Activated CD8-positive, alpha-beta memory T cell treated with anti-CD3 and anti-CD28 coated beads for 36 hours (primary cell): Measurements from ENCODE around the gene APLF. TPM values are rescaled to one million over a fixed set of nuclear protein-coding genes. Genes with fewer than 3 reads are reported as not detected.

Experiments used
- CTCF ChIA-PET: fragments of 350-600 bp; sonication (Branson Sonifier 250); formaldehyde crosslinking; loops from one replicate; lab custom pipeline; 2021; ENCODE audit warnings: antibody characterized with exemption; lab: Charles Lee
- POLR2A ChIA-PET: fragments of 350-600 bp; sonication (Branson Sonifier 250); formaldehyde crosslinking; loops from one replicate; lab custom pipeline; 2021; ENCODE audit warnings: antibody characterized with exemption; lab: Charles Lee
- total RNA-seq, 2 experiments: library from RNA; stranded (reverse); gene quantifications; one replicate each; pipeline ENCODE4 v1.2.3, GENCODE V29; 2021

APLF gene, protein sequence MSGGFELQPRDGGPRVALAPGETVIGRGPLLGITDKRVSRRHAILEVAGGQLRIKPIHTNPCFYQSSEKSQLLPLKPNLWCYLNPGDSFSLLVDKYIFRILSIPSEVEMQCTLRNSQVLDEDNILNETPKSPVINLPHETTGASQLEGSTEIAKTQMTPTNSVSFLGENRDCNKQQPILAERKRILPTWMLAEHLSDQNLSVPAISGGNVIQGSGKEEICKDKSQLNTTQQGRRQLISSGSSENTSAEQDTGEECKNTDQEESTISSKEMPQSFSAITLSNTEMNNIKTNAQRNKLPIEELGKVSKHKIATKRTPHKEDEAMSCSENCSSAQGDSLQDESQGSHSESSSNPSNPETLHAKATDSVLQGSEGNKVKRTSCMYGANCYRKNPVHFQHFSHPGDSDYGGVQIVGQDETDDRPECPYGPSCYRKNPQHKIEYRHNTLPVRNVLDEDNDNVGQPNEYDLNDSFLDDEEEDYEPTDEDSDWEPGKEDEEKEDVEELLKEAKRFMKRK
- total RNA-seq: 1 to 10 TPM; 2.7 to 2.8 TPM

DNA sequence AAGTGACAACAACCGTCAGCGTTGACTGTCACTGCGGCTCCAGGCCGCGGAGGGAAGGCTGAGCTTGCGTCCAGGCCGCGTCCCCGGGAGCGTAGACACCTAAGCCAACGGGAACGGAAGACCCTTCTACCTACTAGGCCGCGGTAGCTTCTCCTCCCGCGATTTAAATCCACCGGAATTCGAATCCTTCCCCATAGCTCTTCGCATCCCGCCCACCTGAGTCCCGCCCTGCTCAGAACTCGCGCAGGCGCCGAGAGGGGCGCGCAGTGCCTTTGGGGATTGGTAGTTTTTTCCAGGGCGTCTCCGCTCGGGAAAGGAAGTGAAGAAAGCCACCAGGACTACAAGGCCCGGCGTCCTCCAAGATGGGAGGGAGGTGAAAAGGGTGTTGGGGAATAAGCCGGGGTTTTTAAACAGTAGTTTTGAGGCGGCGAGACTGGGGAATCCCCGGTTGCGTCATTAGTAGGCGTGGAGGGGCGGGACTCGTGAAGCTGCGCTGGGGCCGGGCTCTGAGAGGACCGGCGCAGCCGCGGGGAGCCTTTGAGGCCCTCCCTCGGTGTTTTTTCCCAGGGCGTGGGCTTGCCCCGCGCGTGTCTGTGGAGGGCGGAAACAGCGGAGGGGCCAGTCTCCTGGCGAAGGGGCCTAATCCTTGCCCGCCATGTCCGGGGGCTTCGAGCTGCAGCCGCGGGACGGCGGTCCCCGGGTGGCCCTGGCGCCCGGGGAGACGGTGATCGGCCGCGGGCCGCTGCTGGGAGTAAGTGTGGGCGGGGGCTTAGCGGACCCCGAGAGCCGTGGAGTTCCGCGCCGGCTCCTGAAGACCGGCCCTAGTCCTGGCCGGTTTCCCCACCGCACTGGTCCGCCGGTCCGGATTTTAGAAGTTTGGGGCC, at the start of gene APLF, which contains the start of gene FBXO48:
APLF (plus strand) TSS at position 509 of the 884 bp plus-strand sequence; CDS start at position 656, 147 bp downstream.
FBXO48 (minus strand) TSS at position 218 of the 884 bp plus-strand sequence. CDS start 2,149 bp downstream, outside the sequence.
- CTCF ChIA-PET: interaction anchor here (0.9 to 3.2 kb wide), 6 partner anchors 25 to 442 kb away, joined by 3 to 13 read pairs (median 4); no protein-coding TSS in a partner anchor
- POLR2A ChIA-PET: interaction anchor here (0.5 to 1.1 kb wide), 4 partner anchors 88 to 937 kb away, joined by 3 to 8 read pairs (median 4); no protein-coding TSS in a partner anchor

DNA sequence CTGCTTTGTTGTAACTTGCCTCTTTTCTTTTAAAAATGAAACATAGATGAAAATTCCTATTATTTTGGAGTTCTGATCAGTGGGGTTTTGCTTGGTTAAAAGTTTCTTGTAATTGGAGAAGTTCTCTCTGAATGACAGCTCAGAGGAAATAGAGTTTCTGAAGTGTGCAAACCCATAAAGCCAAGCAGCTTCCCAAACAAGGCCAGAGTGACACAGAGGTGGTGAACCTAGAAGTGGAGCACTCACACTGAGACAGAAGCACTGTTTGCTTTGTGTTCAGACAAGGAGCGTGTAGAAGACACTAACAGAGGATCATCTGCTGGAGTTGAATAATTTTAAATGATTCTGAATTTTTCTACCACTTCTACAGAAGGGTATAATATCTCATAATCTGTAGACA, 49.5 kb upstream of the APLF start:
- ChIA-PET CTCF (no interaction called here), POLR2A (no interaction called here)

DNA sequence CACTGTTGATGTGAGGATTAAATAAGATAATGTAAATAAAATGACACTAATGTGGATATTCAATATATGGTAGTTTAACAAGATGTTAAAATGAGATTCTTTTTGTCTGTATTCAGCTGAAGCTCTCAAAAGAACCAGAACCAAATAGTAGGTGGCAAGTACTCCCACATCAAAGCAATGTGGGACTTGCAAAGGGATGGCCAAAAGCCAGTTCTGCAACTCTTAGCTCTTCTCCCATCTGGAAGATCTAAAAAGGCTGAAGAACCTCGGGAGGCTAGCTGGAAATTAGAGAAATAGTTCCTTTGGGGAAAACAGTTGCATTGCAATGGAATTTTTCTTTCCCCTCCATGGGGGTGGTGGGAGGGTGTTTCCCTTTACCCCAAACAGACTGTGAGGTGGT, 49.0 kb upstream of the APLF start:
- POLR2A ChIA-PET: no interaction called here
- CTCF ChIA-PET: no interaction called here

DNA sequence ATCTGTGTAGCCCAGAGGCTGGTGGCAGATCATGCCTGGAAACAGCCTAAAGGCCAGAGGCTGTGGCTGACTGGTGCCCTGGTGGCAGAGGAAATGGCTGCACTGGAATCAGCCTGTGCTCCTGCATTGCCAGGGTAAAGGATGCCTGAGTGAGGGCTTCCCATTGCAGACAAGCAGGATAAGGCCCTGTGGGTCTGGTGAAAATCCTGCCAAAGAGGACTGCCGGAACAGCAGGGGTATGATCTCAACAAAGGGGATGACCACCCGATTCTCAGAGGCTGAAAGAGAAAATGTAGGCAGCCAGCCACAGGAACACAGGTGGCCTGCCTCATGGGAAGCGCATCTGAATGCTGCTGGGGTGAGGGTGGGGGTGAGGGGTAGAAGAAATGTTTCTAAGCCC, 48.5 kb upstream of the APLF start:
- ChIA-PET POLR2A (no interaction called here), CTCF (no interaction called here)

DNA sequence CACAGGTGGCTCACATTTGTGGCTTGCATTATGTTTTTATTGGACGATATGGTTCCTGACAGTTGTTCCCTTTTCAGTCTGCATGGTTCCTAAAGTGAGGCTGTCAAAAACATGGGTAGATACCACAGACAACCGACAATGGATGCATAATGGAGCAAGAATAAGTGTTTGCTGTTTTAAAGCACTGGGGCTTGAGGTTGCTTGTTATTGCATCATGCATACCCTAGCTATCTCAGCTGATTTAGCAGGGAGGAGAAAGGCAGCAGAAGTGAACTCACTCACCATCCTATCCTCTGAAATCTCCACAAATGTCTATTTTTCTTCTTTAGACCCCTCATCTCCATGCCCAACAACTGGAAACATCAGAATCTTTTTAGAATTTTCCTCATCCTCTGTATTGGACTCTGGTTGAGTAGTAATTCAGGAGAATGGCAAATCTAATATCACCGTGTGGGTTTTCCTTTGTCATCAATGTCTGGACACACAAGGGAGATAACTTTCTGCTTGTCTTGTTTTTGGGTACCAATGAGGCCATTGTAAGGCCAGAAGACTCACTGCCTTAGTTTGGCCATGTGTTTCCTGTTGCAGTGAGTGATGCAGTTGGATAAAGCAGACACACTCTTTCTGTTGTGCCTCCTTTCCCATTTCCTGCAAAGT, 47.0 kb upstream of the APLF start:
- POLR2A ChIA-PET: no interaction called here
- CTCF ChIA-PET: interaction anchor here (1.2 kb wide), 1 partner anchor 18 kb away, joined by 3 read pairs; no protein-coding TSS in a partner anchor

DNA sequence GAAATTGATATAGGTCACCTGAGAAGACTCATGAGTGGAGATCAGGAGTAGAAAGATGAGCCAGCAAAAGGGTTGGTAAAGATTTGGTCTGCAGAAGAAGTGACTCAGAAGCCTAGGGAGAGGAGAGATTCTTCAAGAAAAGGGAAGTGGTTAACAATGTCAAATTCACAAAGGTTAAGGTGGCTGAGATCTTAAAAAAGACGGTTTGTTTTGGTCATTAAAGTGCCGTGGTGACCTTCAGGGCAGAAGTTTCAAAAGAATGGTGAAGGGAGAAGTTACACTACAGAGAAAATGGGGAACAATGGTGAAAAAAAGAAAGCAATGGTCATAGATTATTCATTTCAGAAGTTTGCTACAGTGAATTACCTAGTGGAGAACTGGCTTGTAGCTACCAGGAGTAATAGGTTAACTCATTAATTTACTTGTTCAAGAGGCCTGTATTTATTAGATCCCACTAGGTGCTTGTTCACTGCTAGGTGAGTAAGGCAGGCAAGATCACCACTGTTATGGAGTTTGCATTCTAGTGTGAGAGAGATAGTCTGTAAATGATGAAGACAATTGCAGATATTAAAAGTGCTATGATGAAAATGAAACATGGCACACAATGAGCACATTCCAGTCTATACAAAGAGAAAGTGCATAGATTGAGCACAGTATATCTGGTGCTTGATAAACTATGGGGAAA, 43.3 kb upstream of the APLF start:
- POLR2A ChIA-PET: interaction anchor here (0.7 to 1.0 kb wide), 2 partner anchors 35 to 58 kb away, joined by 3 read pairs; no protein-coding TSS in a partner anchor
- CTCF ChIA-PET: interaction anchor here (0.6 to 1.1 kb wide), 3 partner anchors 17 to 183 kb away, joined by 3 to 5 read pairs (median 4); no protein-coding TSS in a partner anchor

DNA sequence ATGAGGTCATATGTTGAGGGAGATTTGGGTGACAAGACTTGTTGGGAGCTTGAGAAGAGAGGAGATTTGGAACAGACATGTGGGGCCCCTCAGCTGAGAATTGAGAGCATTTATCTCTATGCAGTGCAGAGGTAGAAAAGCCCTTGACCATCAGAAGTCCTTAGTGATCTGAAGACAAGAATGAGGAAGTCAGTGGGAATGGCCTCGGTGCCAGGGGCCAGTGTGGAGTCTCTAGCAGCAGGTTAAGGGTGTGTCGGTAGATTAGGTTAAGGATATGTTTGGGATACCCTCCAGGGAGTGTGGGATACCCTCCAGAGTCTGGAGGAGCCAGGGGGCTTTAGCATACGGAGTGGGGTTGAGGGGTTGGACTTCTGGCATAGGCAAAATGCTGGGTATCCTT, 41.9 kb upstream of the APLF start:
- ChIA-PET CTCF (interaction anchor here (2.4 kb wide), 1 partner anchor 16 kb away, joined by 10 read pairs; no protein-coding TSS in a partner anchor), POLR2A (no interaction called here)

DNA sequence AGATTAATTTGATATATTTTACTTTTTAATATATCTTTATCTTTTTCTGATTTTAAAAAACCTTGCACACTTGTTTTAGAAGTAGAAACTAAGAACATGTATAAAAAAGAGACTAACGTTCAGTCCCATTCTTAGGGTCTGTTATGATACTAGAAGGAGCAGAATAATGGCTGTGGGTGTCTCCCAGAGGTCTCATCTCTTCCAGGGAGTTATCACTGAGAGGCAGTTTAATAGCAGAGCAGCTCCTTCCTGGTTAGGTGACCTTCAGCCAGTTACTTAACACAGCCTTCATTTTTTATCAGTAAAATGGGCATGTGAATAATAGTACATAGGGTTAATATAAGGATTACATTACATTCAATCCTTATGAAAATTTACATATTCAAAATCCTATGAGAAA, 40.9 kb upstream of the APLF start:
- ChIA-PET POLR2A (no interaction called here), CTCF (interaction anchor here (0.8 to 2.4 kb wide), 3 partner anchors 15 to 65 kb away, joined by 3 to 10 read pairs (median 3); no protein-coding TSS in a partner anchor)

DNA sequence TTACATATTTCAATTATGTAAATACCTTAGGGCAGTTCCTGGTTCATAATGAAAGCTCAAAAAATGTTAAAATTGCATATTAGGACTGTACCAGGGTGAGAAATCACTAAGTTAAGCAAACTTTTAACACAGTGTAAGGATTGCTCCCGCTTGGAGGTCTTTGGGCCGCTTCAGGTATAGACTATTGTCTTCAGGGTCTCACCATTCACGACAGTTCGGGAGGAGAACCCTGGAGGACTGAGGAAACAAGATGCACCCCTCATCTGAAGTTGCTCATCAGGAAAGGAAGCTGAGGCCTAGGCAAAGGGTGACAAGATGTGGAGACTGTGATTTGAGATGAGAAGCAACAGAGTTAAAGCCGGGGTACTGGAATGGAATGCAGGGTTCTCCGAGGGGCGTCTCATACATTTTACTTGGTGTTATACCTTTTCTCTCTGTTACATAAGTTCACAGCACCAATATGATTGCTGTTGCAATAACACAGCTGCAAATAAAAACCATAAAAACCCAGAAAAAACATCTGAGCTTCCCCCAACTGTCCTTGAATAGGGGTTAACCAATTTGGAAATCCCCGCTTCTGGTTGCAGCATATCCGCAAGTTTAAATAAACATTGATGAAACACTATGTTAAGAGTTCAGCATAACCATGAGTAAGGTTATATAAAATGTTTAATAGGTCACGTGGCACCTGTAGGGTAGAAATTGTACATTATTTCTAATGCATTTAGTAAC, 40.4 kb upstream of the APLF start:
- ChIA-PET POLR2A (no interaction called here), CTCF (interaction anchor here (0.8 to 2.4 kb wide), 4 partner anchors 14 to 65 kb away, joined by 3 to 10 read pairs (median 3); no protein-coding TSS in a partner anchor)

DNA sequence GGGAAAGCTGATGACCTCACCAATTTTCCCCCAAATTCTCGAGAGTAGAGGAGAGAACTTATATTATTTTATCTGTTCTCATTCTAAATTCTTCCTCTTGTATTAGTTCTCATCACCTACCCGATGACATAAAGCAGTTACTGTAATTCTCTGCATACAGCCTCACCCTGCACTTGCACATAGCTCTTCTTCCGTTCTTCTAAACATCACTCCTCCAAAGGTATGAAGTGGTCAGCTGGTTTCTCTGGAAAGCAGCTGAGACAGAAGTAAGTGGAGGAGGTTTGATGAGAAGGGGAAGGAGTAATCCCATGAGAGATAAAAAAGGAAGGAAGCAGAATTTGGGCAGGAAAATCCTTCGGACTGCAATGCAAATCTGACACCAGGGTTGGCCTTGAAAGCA, 39.3 kb upstream of the APLF start:
- POLR2A ChIA-PET: no interaction called here
- CTCF ChIA-PET: interaction anchor here (0.6 to 1.6 kb wide), 3 partner anchors 10 to 197 kb away, joined by 3 to 6 read pairs (median 3); no protein-coding TSS in a partner anchor

DNA sequence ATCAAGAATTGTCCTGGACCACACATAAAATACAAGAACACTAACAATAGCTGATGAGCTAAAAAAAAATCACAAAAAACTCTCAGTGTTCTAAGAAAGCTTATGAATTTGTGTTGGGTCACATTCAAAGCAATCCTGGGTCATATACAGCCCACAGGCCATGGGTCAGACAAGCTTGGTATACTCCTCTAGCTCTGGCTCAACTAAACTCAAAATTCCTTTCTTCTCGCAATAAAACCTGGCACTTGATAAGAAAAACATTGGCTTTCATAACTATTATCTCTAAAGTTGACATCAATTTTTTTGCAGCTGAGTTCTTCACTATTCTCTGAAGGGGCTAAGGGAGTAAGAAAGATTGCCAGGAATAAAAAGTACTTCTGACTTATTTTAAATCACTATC, 38.6 kb upstream of the APLF start:
- ChIA-PET CTCF (interaction anchor here (0.9 to 1.6 kb wide), 2 partner anchors 9 to 13 kb away, joined by 3 to 6 read pairs; no protein-coding TSS in a partner anchor), POLR2A (no interaction called here)

DNA sequence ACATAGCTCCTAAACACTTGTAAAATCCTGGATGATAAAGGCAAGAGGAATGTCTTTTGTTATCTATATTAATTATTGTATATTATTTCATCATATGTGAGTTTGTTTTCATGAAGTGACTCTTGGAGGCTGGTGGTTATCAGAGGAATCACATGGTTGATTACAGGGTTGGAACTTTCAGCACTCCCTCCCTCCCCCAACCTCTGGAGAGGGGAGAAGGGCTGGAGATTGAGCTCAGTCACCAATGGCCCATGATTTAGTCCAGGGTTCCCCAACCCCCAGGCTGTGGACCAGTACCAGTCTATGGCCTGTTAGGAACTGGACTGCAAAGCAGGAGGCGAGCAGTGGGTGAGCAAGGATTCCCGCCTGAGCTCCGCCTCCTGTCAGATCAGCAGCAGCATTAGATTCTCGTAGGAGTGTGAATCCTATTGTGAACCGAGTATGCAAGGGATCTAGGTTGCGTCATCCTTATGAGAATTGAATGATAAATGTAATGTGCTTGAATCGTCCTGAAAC, 38.0 kb upstream of the APLF start:
- CTCF ChIA-PET: interaction anchor here (0.9 to 1.6 kb wide), 2 partner anchors 9 to 12 kb away, joined by 3 to 6 read pairs; no protein-coding TSS in a partner anchor
- POLR2A ChIA-PET: no interaction called here

DNA sequence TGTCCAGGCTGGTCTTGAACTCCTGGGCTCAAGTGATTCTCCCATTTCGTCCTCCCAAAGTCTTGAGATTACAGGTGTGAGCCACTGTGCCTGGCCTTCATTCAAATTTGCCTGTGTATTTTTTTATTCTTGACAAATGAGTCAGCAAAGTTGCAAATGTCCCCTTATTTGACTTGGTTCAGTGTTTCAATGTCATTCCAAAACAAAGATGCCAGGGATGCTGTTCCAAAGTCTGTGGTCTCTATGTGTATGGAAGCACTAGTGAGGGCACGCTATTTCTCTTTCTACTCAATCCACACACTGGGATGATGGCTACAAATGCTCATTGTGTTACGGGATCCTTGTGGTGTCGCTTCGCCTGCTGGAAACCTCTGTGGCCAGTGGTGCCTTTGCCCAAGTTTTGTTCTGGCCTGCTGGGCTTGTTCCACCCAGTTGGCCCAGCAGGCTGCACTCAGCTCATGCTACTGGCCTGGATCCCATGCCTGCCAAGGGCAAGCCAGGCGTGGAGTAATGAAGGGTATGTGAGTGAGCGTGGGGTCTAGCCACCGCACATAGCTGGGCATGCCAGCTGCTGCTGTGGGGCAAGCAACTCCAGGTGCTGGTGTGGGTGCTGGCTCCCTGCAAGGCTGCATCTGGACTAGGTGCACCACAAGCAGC, 35.9 kb upstream of the APLF start:
- CTCF ChIA-PET: interaction anchor here (1.1 kb wide), 1 partner anchor 309 kb away, joined by 4 read pairs; no protein-coding TSS in a partner anchor
- POLR2A ChIA-PET: no interaction called here

DNA sequence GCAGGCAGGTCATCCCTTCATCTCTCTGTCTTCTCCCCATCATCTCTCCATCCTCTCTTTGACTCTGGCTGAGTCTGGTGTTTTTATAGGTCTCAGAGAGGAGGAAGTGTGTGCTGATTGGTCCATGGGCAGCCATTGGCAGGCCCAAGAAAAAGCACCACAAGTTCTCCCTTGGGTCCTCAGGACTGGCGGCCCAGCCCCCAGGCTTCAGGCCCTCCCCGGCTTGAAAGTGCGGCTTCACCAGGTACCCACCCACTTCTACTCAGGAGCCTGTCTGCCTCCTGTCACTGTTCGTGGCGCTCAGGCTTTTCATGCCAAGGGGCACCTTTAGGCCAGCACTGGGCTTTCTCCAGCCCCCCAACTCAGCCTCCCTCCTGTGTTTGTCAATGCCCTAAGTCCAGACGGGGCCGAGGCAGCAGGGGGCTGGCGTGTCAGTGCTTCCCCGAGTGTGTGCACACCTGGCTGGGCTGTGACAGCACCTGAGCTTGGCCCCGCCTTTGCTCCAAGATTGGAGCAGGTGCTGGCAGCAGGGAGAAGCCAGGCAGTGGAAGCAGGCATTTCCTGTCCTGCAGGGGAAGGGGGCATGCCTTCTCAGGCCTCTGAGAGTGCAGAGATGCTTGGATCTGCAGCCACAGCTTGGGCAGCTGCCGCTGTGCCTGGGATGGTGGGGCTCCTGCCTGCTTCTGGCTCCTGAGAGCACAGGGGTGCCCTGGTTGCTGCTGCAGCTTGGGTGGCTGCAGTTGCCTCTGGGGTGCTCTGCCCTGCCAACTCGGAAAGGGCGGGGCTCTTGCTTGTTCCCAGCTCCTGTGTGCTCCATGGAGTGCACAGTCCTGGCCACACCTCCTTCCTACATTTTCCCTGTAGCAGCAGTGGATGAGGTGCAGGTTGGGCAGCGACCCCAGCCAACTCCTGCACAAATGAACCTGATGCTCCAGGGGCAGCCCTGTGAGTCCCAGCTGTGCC, 34.4 kb upstream of the APLF start:
- POLR2A ChIA-PET: no interaction called here

DNA sequence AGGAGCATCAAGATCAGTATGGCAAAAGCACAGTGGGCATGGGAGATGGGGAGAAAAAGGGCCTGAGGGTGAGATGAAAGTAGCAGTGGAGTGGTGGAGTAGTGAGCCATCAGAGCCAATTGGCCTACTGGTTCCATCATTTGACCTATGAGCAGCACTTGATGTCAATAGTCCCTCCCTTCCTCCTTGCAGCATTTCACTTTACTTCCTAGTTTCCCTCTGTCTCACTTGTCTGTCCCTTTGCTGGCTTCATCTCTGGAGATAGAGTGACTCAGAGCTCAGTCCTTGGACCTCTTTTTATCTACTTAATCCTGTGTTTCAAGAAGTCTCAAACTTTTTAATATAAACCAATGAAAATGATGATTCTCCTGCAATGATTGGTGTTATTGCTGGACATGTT, 32.4 kb upstream of the APLF start:
- ChIA-PET POLR2A (no interaction called here), CTCF (no interaction called here)

More for the DNA sequence above, 34.4 kb upstream of the APLF start:
- CTCF ChIA-PET: no interaction called here
